ENCODE results near the gene SPSB3. TPM values are rescaled to one million over a fixed set of nuclear protein-coding genes. Genes with fewer than 3 reads are reported as not detected.
A peak's percentile ranks its signal among the peaks of the same experiment; 100 is the strongest.

Gene SPSB3
- total RNA-seq, 1 donor from 2014 or later = 51.2 TPM

DNA sequence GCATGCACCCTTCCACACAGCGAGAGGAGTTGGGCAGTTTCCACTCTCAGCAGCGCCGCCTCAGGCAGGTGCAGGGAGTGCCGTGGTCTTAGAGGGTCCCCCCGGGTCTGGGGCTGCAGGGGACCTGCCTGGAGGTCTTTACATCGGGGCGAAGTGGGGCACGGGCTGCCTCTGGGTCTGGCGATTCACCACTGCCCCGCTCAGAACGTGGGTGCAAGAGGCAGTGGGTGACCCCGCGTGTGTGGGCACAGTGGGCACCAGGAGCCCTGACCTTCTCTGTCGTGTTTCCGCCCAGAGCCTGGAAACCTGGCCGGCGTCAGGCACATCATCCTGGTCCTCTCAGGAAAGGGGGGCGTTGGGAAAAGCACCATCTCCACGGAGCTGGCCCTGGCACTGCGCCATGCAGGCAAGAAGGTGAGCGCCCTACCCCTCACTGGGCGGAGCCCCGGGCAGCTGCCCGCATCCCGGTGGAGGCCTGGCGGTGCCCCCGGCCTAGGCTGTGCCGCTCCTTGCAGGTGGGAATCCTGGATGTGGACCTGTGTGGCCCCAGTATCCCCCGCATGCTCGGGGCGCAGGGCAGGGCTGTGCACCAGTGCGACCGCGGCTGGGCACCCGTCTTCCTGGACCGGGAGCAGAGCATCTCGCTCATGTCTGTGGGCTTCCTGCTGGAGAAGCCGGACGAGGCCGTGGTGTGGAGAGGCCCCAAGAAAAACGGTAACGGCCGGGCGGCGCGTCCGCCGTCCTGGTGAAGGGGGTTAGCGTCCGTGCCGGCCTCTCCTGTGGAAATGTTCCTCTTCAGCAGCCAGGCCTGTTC is 4.1 kb upstream of the SPSB3 start:
- peaks cover 9% of the 10 kb centered on the region for H3K4me1 Mint-ChIP-seq (ENCODE audit: unreplicated experiment)
- TF ChIP-seq CTCF (conservative IDR thresholded peaks at IDR 0.05) = no peak
- H3K27me3 Mint-ChIP-seq = no peaks in the 10 kb centered on the region
- DNase-seq (ENCODE audit: extremely low spot score, unreplicated experiment) = no peak
- H3K4me3 Mint-ChIP-seq = no peak overlapping the region
- H3K36me3 Mint-ChIP-seq = peaks cover 3% of the 10 kb centered on the region
- H3K27ac Mint-ChIP-seq = no peak overlapping the region
- H3K9me3 Mint-ChIP-seq = no peaks in the 10 kb centered on the region

- no peaks in the 10 kb centered on the region for H3K9me3 Mint-ChIP-seq
- peaks cover 14% of the 10 kb centered on the region for H3K4me1 Mint-ChIP-seq (ENCODE audit: unreplicated experiment)
- H3K4me3 Mint-ChIP-seq = peak overlapping the region; percentile 45
- no peak for TF ChIP-seq CTCF (conservative IDR thresholded peaks at IDR 0.05)
- DNase-seq (ENCODE audit: extremely low spot score, unreplicated experiment) = no peak
- no peaks in the 10 kb centered on the region for H3K27me3 Mint-ChIP-seq
- peaks cover 3% of the 10 kb centered on the region for H3K36me3 Mint-ChIP-seq
- no peak overlapping the region for H3K27ac Mint-ChIP-seq
Measured at GRCh38 chr16:1785846-1786170, 3.4 kb upstream of the SPSB3 start.

GRCh38 chr16:1784977-1785845 is 2.8 kb upstream of the SPSB3 start:
- H3K4me1 Mint-ChIP-seq (ENCODE audit: unreplicated experiment) = peaks cover 14% of the 10 kb centered on the region
- H3K4me3 Mint-ChIP-seq = peak overlapping the region; percentile 81

GRCh38 chr16:1781758-1782407 is 488 bp downstream of the SPSB3 start:
- peaks cover 14% of the 10 kb centered on the region for H3K4me1 Mint-ChIP-seq (ENCODE audit: unreplicated experiment)
- peaks cover 3% of the 10 kb centered on the region for H3K36me3 Mint-ChIP-seq
- no peaks in the 10 kb centered on the region for H3K9me3 Mint-ChIP-seq
- no peaks in the 10 kb centered on the region for H3K27me3 Mint-ChIP-seq
- peak; percentile 56 for TF ChIP-seq CTCF (conservative IDR thresholded peaks at IDR 0.05)
- peak overlapping the region; percentile 95 for H3K27ac Mint-ChIP-seq
- no peak for DNase-seq (ENCODE audit: extremely low spot score, unreplicated experiment)
- peak overlapping the region; percentile 97 for H3K4me3 Mint-ChIP-seq

More at GRCh38 chr16:1784977-1785845, 2.8 kb upstream of the SPSB3 start:
- no peaks in the 10 kb centered on the region for H3K27me3 Mint-ChIP-seq
- no peaks in the 10 kb centered on the region for H3K9me3 Mint-ChIP-seq
- no peak overlapping the region for H3K27ac Mint-ChIP-seq
- no peak for DNase-seq (ENCODE audit: extremely low spot score, unreplicated experiment)
- peaks cover 3% of the 10 kb centered on the region for H3K36me3 Mint-ChIP-seq
- TF ChIP-seq CTCF (conservative IDR thresholded peaks at IDR 0.05) = no peak

DNA sequence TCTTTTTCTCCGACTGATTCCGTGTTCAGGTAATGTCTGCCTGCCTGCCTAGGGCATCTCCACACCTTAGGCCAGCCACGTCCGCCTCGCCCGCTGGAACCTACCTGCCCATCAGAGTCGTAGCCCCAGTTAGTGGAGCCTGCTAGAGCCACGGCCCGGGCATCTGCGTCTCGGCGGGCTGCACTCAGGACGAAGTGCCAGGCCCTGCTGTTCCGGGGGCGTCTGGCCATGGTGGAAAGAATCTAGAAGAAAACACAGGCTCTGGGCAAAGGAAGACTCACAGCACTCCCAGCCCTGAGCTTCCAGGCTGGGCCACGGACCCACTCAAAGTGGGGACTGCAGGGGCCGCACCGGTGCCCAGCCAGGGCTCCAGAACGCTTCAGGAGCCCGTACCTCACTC is 1.1 kb downstream of the SPSB3 start:
- peak overlapping the region; percentile 95 for H3K27ac Mint-ChIP-seq

More for the DNA sequence above, 1.1 kb downstream of the SPSB3 start:
- no peak for TF ChIP-seq CTCF (conservative IDR thresholded peaks at IDR 0.05)
- no peak for DNase-seq (ENCODE audit: extremely low spot score, unreplicated experiment)
- Mint-ChIP-seq H3K36me3 (peaks cover 3% of the 10 kb centered on the region), H3K9me3 (no peaks in the 10 kb centered on the region), H3K4me3 (peak overlapping the region; percentile 94), H3K27me3 (no peaks in the 10 kb centered on the region), H3K4me1 (ENCODE audit: unreplicated experiment) (peaks cover 14% of the 10 kb centered on the region)
